ENCODE results near the gene KCNQ1OT1.

GRCh38 chr11:2689651-2690575 is 9.9 kb downstream of the KCNQ1OT1 start:
- no peak for TF ChIP-seq CTCF (IDR thresholded peaks at IDR 0.05)
- no peak for TF ChIP-seq POLR2A (IDR thresholded peaks at IDR 0.05)
